ENCODE measurements around the gene EMD.
A peak's percentile ranks its signal among the peaks of the same experiment; 100 is the strongest.

DNA sequence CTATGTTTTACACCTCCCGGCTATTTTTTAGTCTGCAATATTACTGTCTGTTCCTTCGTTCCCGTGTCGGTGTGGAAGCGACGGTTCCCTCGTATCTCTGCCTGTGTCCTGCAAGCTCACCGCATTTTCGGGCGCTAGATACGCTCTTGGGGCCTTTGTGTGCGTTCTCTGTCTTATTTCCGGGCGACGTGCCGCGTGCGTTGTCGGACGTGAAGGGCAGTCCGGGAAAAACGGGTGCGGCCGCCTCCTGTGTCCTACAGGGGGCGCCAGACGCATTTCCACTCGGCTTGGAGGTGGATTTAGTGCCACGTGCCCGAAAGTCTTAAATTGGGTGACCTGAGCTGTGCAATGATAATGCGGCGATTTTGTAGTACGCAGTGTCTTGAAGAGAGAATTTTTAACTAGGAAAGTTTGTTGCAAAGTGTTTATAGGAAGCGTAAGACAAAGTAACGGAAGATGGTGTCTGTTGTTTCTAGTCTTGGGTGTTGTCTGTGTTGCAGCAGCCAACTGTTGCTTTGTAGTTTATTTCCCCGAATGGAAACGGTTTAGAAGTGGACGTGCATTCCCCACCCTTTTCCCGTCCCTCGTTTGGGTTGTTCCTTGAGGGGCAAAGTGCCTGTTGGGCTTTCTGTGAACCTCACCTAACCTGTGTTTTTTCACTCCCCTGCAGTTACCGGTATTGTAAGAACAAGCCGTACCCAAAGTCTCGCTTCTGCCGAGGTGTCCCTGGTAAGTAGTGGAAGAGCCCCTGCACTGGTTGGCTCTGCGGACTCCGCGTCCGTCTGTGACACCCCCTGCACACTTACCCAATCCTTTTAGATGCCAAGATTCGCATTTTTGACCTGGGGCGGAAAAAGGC lies 19.8 kb downstream of the EMD start:
- TF ChIP-seq, protein P1, sequence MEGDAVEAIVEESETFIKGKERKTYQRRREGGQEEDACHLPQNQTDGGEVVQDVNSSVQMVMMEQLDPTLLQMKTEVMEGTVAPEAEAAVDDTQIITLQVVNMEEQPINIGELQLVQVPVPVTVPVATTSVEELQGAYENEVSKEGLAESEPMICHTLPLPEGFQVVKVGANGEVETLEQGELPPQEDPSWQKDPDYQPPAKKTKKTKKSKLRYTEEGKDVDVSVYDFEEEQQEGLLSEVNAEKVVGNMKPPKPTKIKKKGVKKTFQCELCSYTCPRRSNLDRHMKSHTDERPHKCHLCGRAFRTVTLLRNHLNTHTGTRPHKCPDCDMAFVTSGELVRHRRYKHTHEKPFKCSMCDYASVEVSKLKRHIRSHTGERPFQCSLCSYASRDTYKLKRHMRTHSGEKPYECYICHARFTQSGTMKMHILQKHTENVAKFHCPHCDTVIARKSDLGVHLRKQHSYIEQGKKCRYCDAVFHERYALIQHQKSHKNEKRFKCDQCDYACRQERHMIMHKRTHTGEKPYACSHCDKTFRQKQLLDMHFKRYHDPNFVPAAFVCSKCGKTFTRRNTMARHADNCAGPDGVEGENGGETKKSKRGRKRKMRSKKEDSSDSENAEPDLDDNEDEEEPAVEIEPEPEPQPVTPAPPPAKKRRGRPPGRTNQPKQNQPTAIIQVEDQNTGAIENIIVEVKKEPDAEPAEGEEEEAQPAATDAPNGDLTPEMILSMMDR (IDR thresholded peaks at IDR 0.05): peak; percentile 73
- no peak for TF ChIP-seq EZH2phosphoT487 (IDR thresholded peaks at IDR 0.05)

Measured in neural progenitor cell (in vitro differentiated cells).